HL-60 (cell line): Measurements from ENCODE around the gene TEAD4.

Experiments
- DNase-seq, 2 experiments: peaks; one replicate each; pipeline ENCODE4 v3.0.0-alpha.2; 2010 to 2020; ENCODE audit warnings: low read depth in 1 of 2, low spot score in 1 of 2
- H3K27ac ChIP-seq: fragments of 250-450 bp; sonication (Bioruptor Pico); replicated peaks from 2 replicates; pipeline ENCODE4 v1.5.1; 2020; ENCODE audit warnings: mild to moderate bottlenecking, moderate library complexity
- H3K27me3 ChIP-seq: fragments of 250-450 bp; sonication (Bioruptor Pico); 2 replicates; pipeline ENCODE4 v1.5.1; 2021; ENCODE audit warnings: mild to moderate bottlenecking, moderate library complexity; ENCODE audit not compliant: insufficient read depth, poor library complexity, severe bottlenecking
- H3K4me3 ChIP-seq: replicated peaks from 2 replicates; pipeline ENCODE4 v1.5.1; 2011; ENCODE audit warnings: mild to moderate bottlenecking, control low read depth, low read length; ENCODE audit not compliant: insufficient read depth
- GABPA ChIP-seq: IDR thresholded peaks from 2 replicates; pipeline ENCODE4 v1.6.1; 2012; ENCODE audit warnings: low read depth
- POLR2AphosphoS5 ChIP-seq: IDR thresholded peaks from 2 replicates; pipeline ENCODE4 v1.6.1; 2012; ENCODE audit warnings: low read depth
- SPI1 ChIP-seq: IDR thresholded peaks from 2 replicates; pipeline ENCODE4 v1.6.1; 2012; ENCODE audit warnings: low read depth, mild to moderate bottlenecking, borderline replicate concordance
- TF ChIP-seq, protein P1 (sequence below): IDR thresholded peaks from one replicate; pipeline ENCODE4 v1.5.1; 2011; ENCODE audit warnings: low read length, control low read depth, inconsistent platforms; ENCODE audit not compliant: insufficient read depth
- TF ChIP-seq, protein P2 (sequence below): IDR thresholded peaks from 2 replicates; pipeline ENCODE4 v1.6.1; 2012; ENCODE audit warnings: low read depth; ENCODE audit not compliant: insufficient replicate concordance

Gene TEAD4

DNA sequence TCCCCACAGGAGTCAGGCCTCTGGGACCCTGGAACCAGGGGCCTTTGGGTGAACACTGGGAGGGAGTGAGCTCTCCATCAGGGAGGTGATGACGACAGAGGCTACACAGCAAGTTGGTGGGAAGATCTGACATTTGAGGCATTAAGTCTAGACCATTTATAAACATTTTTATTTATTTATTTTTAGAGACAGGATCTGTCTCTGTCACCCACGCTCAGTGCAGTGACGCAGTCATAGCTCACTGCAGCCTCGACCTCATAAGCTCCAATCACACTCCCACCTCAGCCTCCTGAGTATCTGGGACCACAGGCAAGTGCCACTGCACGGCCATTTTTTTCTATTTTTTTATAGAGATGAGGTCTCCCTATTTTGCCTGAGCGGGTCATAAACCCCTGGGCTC lies 53.6 kb downstream of the TEAD4 start:
- no peak overlapping the region for H3K27ac ChIP-seq
- H3K27me3 ChIP-seq, result no peaks in the 10 kb centered on the region
- DNase-seq, result no peak
- TF ChIP-seq, protein P1, sequence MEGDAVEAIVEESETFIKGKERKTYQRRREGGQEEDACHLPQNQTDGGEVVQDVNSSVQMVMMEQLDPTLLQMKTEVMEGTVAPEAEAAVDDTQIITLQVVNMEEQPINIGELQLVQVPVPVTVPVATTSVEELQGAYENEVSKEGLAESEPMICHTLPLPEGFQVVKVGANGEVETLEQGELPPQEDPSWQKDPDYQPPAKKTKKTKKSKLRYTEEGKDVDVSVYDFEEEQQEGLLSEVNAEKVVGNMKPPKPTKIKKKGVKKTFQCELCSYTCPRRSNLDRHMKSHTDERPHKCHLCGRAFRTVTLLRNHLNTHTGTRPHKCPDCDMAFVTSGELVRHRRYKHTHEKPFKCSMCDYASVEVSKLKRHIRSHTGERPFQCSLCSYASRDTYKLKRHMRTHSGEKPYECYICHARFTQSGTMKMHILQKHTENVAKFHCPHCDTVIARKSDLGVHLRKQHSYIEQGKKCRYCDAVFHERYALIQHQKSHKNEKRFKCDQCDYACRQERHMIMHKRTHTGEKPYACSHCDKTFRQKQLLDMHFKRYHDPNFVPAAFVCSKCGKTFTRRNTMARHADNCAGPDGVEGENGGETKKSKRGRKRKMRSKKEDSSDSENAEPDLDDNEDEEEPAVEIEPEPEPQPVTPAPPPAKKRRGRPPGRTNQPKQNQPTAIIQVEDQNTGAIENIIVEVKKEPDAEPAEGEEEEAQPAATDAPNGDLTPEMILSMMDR, result no peak
- TF ChIP-seq, protein P2, sequence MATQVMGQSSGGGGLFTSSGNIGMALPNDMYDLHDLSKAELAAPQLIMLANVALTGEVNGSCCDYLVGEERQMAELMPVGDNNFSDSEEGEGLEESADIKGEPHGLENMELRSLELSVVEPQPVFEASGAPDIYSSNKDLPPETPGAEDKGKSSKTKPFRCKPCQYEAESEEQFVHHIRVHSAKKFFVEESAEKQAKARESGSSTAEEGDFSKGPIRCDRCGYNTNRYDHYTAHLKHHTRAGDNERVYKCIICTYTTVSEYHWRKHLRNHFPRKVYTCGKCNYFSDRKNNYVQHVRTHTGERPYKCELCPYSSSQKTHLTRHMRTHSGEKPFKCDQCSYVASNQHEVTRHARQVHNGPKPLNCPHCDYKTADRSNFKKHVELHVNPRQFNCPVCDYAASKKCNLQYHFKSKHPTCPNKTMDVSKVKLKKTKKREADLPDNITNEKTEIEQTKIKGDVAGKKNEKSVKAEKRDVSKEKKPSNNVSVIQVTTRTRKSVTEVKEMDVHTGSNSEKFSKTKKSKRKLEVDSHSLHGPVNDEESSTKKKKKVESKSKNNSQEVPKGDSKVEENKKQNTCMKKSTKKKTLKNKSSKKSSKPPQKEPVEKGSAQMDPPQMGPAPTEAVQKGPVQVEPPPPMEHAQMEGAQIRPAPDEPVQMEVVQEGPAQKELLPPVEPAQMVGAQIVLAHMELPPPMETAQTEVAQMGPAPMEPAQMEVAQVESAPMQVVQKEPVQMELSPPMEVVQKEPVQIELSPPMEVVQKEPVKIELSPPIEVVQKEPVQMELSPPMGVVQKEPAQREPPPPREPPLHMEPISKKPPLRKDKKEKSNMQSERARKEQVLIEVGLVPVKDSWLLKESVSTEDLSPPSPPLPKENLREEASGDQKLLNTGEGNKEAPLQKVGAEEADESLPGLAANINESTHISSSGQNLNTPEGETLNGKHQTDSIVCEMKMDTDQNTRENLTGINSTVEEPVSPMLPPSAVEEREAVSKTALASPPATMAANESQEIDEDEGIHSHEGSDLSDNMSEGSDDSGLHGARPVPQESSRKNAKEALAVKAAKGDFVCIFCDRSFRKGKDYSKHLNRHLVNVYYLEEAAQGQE, result no peak
- TF ChIP-seq GABPA (no peak), SPI1 (no peak), POLR2AphosphoS5 (no peak)
- no peak overlapping the region for H3K4me3 ChIP-seq

DNA sequence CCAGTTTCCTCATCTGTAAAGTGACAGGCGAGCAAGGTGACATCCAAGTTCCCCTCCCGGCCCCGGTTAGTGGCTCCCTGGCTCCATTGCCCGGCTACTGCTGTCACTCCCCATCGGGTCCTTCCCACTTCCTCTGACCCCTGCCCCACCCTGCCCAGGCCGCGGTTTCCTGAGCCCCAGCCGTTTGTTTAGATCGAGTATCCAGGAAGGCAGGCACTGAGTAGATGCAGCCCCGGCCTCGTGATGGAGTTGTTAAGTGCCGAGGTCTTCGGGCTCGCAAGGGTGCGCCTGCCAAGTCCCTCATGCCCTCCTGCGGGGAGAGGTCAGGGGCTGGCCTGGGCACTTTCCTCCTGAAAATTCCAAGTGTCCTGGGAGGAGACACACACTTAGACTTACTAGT lies 55.4 kb downstream of the TEAD4 start:
- DNase-seq, result no peak
- TF ChIP-seq, protein P1, result no peak
- TF ChIP-seq POLR2AphosphoS5 (no peak), GABPA (no peak), SPI1 (no peak)
- TF ChIP-seq, protein P2, result no peak
- Histone ChIP-seq H3K27ac (no peak overlapping the region), H3K4me3 (no peak overlapping the region), H3K27me3 (no peaks in the 10 kb centered on the region)

DNA sequence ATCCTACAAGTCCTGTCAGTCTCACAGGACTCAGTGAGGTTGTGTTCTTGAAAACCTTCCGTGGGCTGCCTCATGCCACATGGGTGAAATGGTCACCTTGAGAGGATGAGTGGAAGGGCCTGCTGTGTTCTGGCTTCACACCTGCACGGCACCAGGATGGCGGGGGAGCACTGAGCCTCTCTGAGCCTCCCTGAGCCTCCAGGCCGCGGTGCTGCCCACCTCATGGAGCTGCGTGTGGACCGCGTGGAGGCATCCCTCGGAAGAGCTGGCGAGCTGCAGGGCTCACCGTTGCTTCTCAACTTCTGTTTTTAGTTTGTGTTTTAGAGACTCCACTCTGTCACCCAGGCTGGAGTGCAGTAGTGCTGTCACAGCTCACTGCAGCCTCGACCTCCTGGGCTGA lies 56.2 kb downstream of the TEAD4 start:
- TF ChIP-seq SPI1 (no peak), GABPA (no peak)
- TF ChIP-seq, protein P2, result no peak
- TF ChIP-seq, protein P1, result no peak
- DNase-seq, result no peak
- Histone ChIP-seq H3K27ac (no peak overlapping the region), H3K4me3 (no peak overlapping the region), H3K27me3 (no peaks in the 10 kb centered on the region)
